ENCODE data around the gene SARDH. TPM values are rescaled to one million over a fixed set of nuclear protein-coding genes. Genes with fewer than 3 reads are reported as not detected.

Gene SARDH
- total and polyA plus RNA-seq, 9 of the 15 experiments (the other 6 are each of a cell fraction or from before 2014, with no cell fraction given), result 0.14 TPM; not detected in 8

GRCh38 chr9:133691626-133692363, 46.4 kb downstream of the SARDH start:
- no peaks in the 10 kb centered on the region for H3K9me1 ChIP-seq (ENCODE audit: control insufficient read depth, insufficient read depth, low read length)
- FAIRE-seq, result no peak

More at GRCh38 chr9:133691626-133692363, 46.4 kb downstream of the SARDH start:
- no peak for DNase-seq (ENCODE audit: extremely low read depth in 1 of 4, low spot score in 3 of 4)
- Histone ChIP-seq H3K4me3 (no peak overlapping the region), H3K27me3 (ENCODE audit: control insufficient read depth in 2 of 2, insufficient read depth in 2 of 2, low read length in 2 of 2) (peaks cover 21 to 85% of the 10 kb centered on the region in 2 experiments; a peak in 4 of 5 replicates), H3K4me2 (ENCODE audit: insufficient read depth, low read length) (no peak overlapping the region), H3K9ac (ENCODE audit: insufficient read depth in 1 of 2, low read depth in 2 of 2, low read length in 2 of 2) (no peak overlapping the region), H3K36me3 (ENCODE audit: control insufficient read depth, insufficient read depth, low read length) (no peaks in the 10 kb centered on the region), H3K79me2 (ENCODE audit: control insufficient read depth, insufficient read depth, low read length) (no peaks in the 10 kb centered on the region), H4K20me1 (replicated peaks; ENCODE audit: control insufficient read depth, insufficient read depth, low read length) (peaks cover 15% of the 10 kb centered on the region), H3K9me3 (replicated peaks; ENCODE audit: control insufficient read depth, insufficient read depth, low read depth, low read length) (no peaks in the 10 kb centered on the region), H3K4me1 (replicated peaks in 1 of 2; ENCODE audit: control insufficient read depth in 2 of 2, insufficient read depth in 2 of 2, low read length in 2 of 2) (peaks cover 0 to 4% of the 10 kb centered on the region in 2 experiments; a peak in 2 of 5 replicates), H3K27ac (ENCODE audit: extremely low read depth, low read depth, low read length) (no peak overlapping the region), H2AFZ (ENCODE audit: low read depth, low read length) (no peak overlapping the region)
- ChIA-PET CTCF (ENCODE audit: low intra/inter-chr PET ratio) (no interaction called here), POLR2A (interaction anchor here (0.6 to 0.9 kb wide), 2 partner anchors 16 to 1160 kb away, joined by 3 read pairs; no protein-coding TSS in a partner anchor)
- WGBS (ENCODE audit: insufficient coverage, low coverage, missing lambda C conversion rate), result 1% methylated on average over 19 of the region's 19 CpGs
- TF ChIP-seq ZNF407 (IDR thresholded peaks at IDR 0.05; ENCODE audit: low read depth), result no peak
- TF ChIP-seq ZKSCAN8 (CRISPR knock-in tag; IDR thresholded peaks at IDR 0.05), result peak; percentile 63; the same call in 1 of the 2 replicates
- no peak for TF ChIP-seq E2F8 (IDR thresholded peaks at IDR 0.05; ENCODE audit: low read depth, partially characterized antibody)
- no peak for TF ChIP-seq ZFPM2 (CRISPR knock-in tag; IDR thresholded peaks at IDR 0.05)
- no peak for TF ChIP-seq NFIX (CRISPR knock-in tag; IDR thresholded peaks at IDR 0.05; ENCODE audit: low read depth)
- no peak for TF ChIP-seq ZNF140 (CRISPR knock-in tag; IDR thresholded peaks at IDR 0.05)
- in situ Hi-C loops (cut with MboI), result no loop called here
- no peak for ATAC-seq
- no TSS peak for BruUV-seq (replicated peaks)
- intact Hi-C loops (cut with micrococcal nuclease), result no loop called here
